Measurements from ENCODE around the gene PFKFB2.

- TF ChIP-seq, protein P1, sequence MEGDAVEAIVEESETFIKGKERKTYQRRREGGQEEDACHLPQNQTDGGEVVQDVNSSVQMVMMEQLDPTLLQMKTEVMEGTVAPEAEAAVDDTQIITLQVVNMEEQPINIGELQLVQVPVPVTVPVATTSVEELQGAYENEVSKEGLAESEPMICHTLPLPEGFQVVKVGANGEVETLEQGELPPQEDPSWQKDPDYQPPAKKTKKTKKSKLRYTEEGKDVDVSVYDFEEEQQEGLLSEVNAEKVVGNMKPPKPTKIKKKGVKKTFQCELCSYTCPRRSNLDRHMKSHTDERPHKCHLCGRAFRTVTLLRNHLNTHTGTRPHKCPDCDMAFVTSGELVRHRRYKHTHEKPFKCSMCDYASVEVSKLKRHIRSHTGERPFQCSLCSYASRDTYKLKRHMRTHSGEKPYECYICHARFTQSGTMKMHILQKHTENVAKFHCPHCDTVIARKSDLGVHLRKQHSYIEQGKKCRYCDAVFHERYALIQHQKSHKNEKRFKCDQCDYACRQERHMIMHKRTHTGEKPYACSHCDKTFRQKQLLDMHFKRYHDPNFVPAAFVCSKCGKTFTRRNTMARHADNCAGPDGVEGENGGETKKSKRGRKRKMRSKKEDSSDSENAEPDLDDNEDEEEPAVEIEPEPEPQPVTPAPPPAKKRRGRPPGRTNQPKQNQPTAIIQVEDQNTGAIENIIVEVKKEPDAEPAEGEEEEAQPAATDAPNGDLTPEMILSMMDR (IDR thresholded peaks at IDR 0.05; ENCODE audit: low read depth, low read length, poor library complexity, severe bottlenecking), result no peak
- no peak for TF ChIP-seq EZH2phosphoT487 (IDR thresholded peaks at IDR 0.05; ENCODE audit: borderline replicate concordance, low read length)
These were observed 23.2 kb upstream of the PFKFB2 start for GRCh38 chr1:207029701-207030521.

Measured in DOHH2 (cell line).